CD4-positive, alpha-beta T cell treated with Interleukin-6 for 4 hours (primary cell): ENCODE measurements around the gene PHB1.
A peak's percentile ranks its signal among the peaks of the same experiment; 100 is the strongest.

ENCODE experiments used
- DNase-seq: peaks from one replicate; pipeline ENCODE4 v3.0.0-alpha.2; 2020; ENCODE audit warnings: mixed read lengths

Gene PHB1

DNA sequence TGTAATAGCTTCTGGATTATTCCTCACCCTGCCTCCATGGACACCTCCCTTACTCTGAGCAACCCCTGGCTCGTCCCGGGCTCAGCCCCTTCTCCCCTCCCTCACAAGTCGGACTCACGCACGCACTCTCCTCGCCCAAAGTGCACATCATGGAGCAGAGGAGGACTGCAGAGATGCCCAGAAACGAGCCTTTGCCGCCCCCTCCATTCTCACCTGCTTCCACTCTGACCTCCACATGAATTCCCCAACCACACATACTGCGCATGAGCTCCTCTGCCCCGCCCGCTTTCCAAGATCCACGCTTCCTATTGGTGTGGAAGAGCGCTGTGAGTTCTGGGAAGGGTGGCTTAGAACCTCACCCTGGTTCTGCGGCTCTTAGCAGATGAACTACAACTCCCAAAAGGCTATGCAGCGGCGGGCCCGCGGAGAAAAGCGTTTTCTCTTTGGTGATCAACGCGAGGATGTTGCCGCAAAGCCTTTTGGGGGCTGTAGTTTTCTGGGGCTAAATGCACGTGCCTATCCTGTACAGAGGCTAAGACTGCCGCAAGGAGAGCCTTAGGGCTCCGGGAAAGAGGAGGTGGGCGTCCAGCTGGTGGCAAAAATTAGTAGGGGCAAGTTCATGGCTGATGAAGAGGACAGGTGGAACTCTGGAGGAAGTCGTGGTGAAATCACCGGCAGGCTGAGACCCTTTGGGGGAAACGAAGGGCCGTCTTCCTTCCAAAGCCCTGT lies at the start of gene PHB1:
Gene PHB1 (minus strand): TSS at position 261 of the 729 bp plus-strand sequence. CDS start 1,618 bp downstream, outside the sequence.
- peak; percentile 95 for DNase-seq

DNA sequence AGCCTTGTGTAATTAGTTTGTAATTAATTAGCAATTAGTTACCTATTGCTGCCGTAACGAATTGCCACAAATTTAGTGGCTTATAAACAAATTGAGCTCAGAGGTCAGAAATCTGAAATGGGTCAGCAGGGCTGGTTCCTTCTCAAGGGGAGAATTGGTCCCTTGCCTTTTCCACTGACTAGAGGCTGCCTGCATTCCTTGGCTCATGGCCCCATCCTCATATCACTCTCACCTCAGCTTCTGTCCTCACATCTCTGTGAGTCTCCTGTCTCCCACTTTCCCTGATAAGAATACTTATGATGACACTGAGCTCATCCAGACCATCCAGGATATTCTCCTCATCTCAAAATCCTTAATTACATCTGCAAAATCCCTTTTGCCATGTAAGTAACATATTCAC lies 49.4 kb upstream of the PHB1 start:
- DNase-seq = no peak

- DNase-seq = no peak
Measured at GRCh38 chr17:49461580-49461979, 46.9 kb upstream of the PHB1 start.

DNA sequence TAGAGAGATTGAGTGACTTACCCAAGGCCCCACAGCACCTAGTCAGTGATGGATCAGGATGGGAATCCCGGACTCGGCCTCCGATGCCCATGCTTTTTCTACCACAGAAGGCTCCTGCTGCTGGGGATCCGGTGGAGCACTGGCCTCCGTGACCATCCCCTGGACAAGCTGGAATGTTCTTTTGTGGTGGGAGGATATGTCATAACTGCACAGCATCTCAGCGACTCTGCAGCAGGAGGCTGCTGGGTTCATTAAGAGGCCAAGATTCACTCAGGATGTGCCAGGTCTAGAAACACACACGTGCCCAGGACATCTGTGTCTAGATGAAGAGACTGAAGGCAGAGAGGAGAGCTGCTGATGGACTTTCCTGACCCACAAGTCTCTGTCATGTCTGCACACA lies 45.7 kb upstream of the PHB1 start:
- no peak for DNase-seq

DNA sequence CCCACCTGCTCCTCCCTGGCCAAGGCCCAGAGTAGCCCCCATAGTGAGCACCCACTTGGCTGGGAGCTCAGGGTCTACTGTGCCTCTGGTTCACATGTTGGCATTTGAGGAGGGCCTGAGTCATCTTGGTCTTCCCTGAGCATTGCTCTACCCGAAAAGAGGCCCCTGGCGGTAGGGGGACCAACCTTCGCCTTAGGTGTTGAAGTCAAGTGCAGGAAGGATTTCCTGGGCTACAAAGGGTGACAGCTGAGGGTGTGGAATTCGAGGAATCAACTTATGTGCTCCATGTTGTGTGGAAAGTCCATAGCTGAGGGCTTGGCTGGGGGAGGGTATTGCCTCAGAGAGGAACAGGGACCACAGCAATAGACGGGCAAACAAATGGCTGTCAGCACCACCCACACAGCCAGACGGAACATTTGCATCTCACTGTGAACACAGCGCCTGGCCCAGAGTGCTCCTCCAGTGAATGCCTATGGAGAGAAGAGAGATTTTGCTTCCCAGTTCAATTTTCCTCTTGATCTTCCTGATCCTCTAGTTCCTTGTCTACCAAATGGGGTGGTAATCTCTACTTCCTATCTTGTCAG lies 44.8 kb upstream of the PHB1 start:
- DNase-seq = no peak

GRCh38 chr17:49457564-49458535 lies 43.2 kb upstream of the PHB1 start:
- no peak for DNase-seq

DNA sequence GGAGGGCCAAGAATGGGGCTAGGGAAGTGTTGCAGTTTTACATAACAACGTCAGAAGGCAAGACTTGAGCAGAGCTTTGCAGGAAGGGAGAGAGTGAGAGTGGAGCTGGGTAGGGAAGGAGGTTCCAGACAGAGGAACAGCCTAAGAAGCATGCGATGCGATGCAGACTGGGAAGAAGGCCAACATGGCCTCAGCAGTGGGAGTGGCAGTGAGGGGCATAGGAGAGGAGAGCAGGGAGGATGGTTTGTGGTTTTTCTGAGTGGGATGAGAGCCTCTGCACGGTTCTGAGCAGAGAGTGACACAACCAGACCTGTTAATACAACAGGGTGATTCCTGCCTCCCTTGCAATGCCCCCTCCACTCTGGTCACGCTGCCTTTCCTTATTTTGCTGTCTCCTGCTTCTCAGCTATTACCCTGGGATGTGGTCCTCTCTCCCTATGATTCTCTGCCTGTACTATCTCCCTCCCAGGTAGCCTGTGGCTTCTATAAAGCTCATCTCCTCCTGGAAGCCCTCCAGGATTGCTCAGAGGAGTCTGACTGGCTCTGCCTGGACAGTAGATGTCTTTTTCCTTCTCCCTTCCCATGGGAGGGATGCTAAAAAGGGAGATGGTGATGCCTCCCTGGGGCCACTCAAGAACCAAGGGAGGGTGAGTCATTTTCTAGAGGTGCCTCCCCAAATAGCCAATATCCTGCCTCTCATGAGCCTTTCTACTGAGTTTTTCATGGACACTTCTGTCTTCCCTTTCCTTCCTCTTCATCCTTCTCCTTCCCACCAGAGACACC lies 41.7 kb upstream of the PHB1 start:
- no peak for DNase-seq

DNA sequence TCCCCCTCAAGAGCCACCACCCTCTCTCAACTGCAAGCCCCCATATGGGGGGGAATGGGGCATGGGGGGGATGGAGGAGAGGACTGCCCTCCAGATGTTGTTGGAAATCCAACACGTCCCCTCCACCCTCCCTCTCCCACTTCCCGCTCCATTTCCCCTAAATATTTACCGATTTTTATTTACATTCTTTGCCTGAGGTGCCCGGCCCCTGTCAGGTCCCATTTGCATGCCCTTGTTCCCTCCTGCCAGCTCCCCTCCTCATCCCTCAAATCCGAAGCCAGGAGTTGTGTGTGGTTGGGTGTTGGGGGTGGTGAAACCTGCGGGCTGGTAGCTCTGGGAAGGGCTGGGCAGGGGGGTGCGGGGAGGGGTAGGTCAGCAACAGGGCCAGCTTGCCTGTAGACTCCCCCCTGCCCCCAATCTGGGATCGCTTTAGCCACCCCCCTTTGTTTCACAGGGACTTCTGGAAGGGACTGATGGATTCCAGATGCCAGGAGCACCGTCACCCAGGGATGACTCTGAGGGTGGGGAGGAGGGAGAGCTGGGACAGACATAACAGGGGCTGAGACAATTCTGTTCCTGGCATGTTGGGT lies 40.7 kb upstream of the PHB1 start:
- DNase-seq = no peak

DNA sequence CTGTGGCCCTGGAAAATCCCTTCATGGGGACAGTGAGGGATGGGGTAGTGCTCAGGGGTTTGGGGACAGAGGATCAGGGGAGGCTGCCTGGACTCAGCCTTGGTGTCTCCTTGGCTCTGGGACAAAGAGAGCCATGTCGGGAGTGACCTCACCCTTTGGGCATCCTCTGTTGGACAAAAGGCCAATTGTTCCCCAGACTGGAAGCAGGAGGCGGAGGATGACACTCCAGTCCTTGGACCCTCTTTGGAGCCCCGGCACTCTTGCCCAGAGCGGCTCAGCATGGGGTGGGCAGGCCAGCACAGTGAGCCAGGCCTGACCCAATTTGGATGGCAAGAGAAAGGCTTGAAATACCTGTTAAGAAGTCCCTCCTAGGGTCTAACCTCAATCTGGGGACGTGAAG lies 39.4 kb upstream of the PHB1 start:
- no peak for DNase-seq

DNA sequence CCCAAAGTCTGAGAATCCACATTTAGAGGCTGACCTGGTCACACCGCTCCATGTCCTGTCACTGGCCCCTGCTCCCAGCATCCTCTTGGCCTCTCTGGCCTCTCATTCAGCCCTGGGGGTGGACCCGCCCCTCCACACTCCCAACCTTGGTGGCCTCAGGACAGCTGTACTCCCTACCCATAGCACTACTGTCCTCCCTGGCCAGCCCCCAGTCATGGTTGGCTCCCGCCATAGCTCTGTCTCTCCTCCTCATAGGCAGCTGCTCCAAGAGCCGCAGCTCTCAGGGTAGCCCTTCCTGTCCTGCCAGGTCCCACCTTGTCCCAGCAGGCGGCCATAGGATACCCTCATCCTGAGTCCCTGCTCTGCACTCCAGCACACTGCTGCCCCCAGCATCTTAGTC lies 38.0 kb upstream of the PHB1 start:
- DNase-seq = no peak

DNA sequence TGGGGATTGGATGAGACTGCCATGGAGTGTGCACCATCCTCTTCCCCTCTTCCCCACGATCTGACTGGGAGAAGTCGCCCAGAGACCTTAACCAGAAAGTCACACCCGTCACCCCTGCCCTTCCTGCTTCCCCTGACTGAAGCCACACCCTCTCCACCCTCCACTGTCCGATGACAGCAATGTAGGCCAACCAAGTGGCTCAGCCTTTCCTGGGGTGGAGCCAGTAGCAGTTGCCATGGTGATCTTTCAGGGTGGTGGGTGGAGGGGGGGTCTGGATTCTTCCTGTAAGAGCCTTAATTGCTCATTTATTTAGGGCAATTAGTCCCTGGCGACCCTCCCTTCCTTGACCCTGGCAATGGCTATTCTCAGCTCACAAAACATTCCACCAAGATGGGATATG lies 37.5 kb upstream of the PHB1 start:
- DNase-seq = no peak

DNA sequence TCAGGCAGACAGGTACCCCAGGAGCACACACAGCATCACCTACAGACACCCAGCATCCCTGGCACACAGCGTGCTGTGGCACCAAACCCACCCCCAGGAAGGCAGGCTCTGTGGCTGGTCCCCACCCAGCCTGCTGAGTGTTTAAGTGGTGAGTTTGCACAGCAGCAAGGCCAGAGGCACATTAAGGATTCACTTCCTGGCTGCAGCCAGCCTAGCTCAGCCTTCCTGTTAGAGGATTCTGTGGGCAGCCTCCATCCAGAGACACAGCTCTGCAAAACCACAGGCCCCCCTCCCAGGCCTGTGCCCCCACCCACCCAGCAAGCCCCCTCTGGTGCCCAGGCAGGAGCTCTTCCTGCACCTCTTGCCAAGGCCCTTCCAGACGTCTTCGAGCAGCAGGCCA lies 36.1 kb upstream of the PHB1 start:
- no peak for DNase-seq

DNA sequence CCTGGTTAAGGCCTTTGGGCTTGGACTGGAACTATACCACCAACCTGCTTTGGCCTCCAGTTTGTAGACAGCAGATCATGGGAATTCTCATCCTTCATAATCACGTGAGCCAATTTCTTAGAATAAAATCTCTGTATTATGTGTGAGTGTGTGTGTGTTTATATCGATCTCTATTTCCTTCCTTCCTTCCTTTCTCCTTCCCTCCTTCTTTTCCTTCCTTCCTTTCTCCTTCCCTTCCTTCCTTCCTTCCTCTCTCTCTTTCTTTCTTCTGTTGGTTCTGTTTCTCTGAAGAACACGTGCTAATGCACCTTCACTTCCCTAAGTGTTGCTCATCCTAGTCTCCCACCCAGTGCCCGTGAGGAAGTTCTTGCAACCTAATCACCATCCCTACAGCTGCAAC lies 35.5 kb upstream of the PHB1 start:
- no peak for DNase-seq

DNA sequence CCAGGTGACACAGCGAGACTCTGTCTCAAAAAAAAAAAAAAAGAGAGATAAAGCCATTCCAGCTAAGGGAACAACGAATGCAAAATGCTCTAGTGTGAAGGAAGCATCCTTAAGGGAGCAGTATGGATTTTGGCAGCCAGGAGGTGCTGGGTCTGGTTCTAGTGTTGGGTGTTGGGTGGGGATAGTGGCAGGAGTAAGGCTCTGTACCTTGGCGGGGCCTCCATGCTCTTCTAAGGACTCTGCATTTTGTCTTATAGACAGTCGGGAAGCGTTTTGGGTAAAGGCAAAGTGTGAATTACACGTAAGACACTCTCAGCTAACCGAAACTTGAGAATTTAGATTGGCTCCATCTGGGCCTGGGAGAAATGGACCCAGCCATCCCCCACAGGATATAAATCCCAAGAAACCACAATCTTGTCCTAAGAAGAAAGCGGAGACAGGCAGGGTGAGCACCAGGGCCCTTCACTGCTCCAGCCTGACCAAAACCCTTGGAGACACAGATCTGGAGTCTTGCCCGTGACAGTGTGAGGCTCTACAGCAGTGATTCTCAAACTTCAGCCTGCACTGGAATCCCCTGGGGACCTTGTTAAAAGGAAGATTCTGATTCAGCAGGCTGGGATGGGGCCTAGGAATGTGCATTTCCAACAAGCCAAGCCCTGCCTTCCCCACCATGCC lies 33.1 kb upstream of the PHB1 start:
- no peak for DNase-seq

DNA sequence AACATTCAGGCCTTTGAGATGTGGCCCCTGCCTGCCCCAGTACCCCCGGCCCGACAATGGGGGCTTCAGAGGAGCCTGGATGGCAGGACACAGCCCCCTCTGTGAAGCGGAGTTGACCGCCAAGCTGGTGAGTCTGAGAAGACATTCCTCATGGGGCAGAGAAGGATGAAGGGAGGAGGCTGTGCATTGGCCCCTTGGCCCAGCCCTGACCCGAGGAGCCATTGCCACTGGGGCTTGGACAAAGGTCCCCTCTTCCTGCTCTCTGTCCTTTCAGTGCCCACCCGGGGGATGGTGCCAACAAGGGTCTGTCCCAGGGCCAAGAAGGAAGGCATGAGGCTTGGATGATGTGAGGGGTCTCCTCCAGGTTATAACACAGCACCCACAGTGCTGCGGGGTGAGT lies 30.9 kb upstream of the PHB1 start:
- no peak for DNase-seq

DNA sequence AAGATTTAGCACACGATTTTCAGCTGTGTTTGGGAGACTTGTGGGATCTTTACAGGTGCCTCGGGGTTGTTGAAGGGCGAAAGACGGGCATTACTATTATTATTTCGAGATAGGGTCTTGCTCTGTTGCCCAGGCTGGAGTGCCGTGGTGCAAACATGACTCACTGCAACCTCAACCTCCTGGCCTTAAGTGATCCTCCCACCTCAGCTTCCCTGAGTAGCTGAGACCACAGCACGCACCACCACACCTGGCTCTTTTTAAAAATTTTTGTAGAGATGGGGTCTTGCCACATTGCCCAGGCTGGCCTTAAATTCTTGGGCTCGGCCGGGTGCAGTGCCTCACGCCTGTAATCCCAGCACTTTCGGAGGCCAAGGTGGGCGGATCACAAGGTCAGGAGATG lies 29.7 kb upstream of the PHB1 start:
- no peak for DNase-seq

DNA sequence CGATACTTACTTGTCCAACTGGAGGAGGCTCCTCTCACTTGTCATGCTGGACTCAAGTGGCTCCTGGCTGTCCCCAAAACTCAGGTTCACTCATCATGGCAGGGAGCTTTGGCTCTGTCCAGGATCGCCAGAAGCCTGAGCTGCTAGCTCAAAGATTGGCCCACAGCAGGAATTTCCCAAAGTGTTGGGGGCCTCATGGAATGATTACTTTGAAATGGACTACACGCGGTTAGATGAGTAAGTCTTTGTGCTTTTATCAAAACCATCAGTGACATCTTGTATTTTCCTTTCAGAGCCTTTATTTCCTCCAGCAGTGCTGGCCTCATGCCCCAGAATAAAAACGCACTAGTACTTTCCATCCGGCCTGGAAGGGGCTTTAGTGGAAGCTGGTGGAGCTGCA lies 29.2 kb upstream of the PHB1 start:
- DNase-seq = no peak

- DNase-seq = no peak
Measured at GRCh38 chr17:49442041-49442440, 27.4 kb upstream of the PHB1 start.

GRCh38 chr17:49441578-49441977 lies 26.9 kb upstream of the PHB1 start:
- no peak for DNase-seq

GRCh38 chr17:49440581-49440980 lies 25.9 kb upstream of the PHB1 start:
- DNase-seq = no peak

GRCh38 chr17:49439673-49440571 lies 25.2 kb upstream of the PHB1 start:
- DNase-seq = no peak
